Progenitor cell of endocrine pancreas (in vitro differentiated cells): Measurements from ENCODE around the gene POLR2M. TPM values are rescaled to one million over a fixed set of nuclear protein-coding genes. Genes with fewer than 3 reads are reported as not detected.

Experiments
- DNase-seq: peaks from one replicate; pipeline ENCODE4 v3.0.0; 2021; ENCODE audit warnings: low spot score; ENCODE audit not compliant: unreplicated experiment
- H3K27ac Mint-ChIP-seq: 2 replicates; pipeline ENCODE4 v1.8.0; 2021; ENCODE audit warnings: mild to moderate bottlenecking, moderate library complexity, mixed read lengths
- H3K27me3 Mint-ChIP-seq: 2 replicates; pipeline ENCODE4 v1.8.0; 2021; ENCODE audit warnings: mixed read lengths
- H3K36me3 Mint-ChIP-seq: 2 replicates; pipeline ENCODE4 v1.8.0; 2022; ENCODE audit warnings: mixed read lengths; ENCODE audit not compliant: insufficient read depth
- H3K4me1 Mint-ChIP-seq: 2 replicates; pipeline ENCODE4 v1.8.0; 2021; ENCODE audit warnings: low read depth, mixed read lengths
- H3K4me3 Mint-ChIP-seq: 2 replicates; pipeline ENCODE4 v1.8.0; 2021; ENCODE audit warnings: low read depth, mild to moderate bottlenecking, moderate library complexity, mixed read lengths
- H3K9me3 Mint-ChIP-seq: 2 replicates; pipeline ENCODE4 v1.8.0; 2021; ENCODE audit warnings: low read depth, mixed read lengths
- total RNA-seq: library from RNA; stranded (reverse); gene quantifications from 2 replicates; pipeline ENCODE4 v1.2.1, GENCODE V29; 2021
- TF ChIP-seq, protein P1 (sequence below): fragments of 200-600 bp; sonication (generic); IDR thresholded peaks from one replicate; pipeline ENCODE4 v1.5.0; 2021; ENCODE audit warnings: antibody characterized with exemption, mild to moderate bottlenecking; ENCODE audit not compliant: unreplicated experiment

Gene POLR2M
- total RNA-seq, 1 donor from 2014 or later = 64.3 TPM

DNA sequence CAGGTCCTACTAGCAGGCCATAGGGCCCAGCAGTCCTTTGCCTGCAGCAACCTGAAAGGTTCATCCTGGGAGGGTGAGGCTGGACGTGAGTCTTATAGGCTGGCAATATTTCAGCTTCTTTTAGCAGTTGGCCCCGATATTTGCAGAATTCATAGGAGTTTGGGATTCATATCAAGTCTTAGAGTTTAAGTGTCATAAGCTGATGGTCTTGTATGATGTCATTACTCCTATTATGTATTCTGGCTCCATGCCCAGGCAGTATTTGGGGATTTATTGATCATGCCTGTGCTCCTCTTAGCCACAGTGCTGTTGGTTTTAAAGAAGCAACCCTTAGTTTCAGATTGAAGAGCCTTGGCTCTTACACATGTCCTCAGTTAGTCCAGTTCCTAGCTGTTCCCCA, 41.3 kb upstream of the POLR2M start:
- Mint-ChIP-seq H3K27ac (no peak overlapping the region), H3K27me3 (no peaks in the 10 kb centered on the region), H3K36me3 (no peaks in the 10 kb centered on the region), H3K9me3 (peaks cover 3% of the 10 kb centered on the region), H3K4me3 (no peak overlapping the region), H3K4me1 (peaks cover 25% of the 10 kb centered on the region)
- TF ChIP-seq, protein P1, sequence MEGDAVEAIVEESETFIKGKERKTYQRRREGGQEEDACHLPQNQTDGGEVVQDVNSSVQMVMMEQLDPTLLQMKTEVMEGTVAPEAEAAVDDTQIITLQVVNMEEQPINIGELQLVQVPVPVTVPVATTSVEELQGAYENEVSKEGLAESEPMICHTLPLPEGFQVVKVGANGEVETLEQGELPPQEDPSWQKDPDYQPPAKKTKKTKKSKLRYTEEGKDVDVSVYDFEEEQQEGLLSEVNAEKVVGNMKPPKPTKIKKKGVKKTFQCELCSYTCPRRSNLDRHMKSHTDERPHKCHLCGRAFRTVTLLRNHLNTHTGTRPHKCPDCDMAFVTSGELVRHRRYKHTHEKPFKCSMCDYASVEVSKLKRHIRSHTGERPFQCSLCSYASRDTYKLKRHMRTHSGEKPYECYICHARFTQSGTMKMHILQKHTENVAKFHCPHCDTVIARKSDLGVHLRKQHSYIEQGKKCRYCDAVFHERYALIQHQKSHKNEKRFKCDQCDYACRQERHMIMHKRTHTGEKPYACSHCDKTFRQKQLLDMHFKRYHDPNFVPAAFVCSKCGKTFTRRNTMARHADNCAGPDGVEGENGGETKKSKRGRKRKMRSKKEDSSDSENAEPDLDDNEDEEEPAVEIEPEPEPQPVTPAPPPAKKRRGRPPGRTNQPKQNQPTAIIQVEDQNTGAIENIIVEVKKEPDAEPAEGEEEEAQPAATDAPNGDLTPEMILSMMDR = no peak
- DNase-seq = no peak

DNA sequence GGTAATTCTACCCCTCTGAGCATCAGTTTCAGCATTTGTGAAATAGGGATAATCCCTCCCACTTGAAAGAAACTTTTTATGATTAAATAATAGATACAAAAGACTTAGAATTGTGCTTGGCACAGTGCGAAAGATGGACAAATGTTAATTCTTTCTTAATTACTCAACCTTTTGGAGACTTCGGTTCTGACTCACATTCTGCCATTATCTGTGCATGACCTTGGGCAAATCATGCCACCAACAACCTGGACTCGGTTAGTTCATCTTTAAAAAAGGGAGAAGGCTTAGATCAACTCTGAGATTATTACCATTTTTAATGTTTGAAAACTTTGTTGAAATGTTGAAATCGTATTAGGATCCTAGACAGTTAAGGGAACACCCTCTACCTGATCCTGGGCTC, 40.6 kb upstream of the POLR2M start:
- no peak overlapping the region for H3K27ac Mint-ChIP-seq
- H3K27me3 Mint-ChIP-seq = no peaks in the 10 kb centered on the region
- H3K4me3 Mint-ChIP-seq = no peak overlapping the region

DNA sequence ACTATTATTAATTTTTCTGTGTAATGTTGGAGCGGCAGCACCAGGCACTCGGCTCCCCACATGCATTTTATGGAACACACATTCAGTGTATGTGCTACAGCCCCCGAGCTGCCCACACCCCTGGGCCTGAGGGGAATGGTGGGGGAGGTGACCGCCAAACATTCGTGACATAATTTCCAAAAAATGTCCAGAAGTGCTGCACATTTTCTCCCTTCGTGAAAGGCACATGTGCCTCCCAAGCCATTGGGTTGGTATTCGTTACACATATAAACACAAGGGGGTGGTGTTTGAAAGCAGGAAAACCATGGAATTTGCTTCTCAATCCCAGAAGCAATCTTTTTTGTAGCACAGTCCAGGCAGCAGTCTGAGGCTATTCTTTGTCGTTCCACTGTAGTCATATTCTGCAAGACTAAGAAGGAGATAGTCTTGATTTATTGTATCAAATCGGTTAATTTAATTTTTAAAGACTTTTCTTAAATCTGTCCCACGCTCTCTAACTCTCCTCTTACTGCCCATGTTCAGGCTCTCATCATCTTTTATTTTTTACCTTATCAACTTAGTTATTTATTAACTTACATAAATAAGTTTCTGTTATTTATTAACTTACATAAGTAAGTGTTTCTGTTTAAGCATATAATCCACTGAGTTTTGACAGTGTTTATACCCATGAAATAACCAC, 39.2 kb upstream of the POLR2M start:
- H3K9me3 Mint-ChIP-seq = peaks cover 3% of the 10 kb centered on the region
- TF ChIP-seq, protein P1 = peak; percentile 33
- H3K27me3 Mint-ChIP-seq = no peaks in the 10 kb centered on the region
- no peak for DNase-seq
- H3K4me3 Mint-ChIP-seq = no peak overlapping the region
- no peaks in the 10 kb centered on the region for H3K36me3 Mint-ChIP-seq
- peaks cover 20% of the 10 kb centered on the region for H3K4me1 Mint-ChIP-seq
- H3K27ac Mint-ChIP-seq = peak overlapping the region; percentile 29

More for the DNA sequence above, 40.6 kb upstream of the POLR2M start:
- DNase-seq = no peak
- Mint-ChIP-seq H3K9me3 (peaks cover 3% of the 10 kb centered on the region), H3K4me1 (peaks cover 25% of the 10 kb centered on the region), H3K36me3 (no peaks in the 10 kb centered on the region)
- TF ChIP-seq, protein P1 = no peak

DNA sequence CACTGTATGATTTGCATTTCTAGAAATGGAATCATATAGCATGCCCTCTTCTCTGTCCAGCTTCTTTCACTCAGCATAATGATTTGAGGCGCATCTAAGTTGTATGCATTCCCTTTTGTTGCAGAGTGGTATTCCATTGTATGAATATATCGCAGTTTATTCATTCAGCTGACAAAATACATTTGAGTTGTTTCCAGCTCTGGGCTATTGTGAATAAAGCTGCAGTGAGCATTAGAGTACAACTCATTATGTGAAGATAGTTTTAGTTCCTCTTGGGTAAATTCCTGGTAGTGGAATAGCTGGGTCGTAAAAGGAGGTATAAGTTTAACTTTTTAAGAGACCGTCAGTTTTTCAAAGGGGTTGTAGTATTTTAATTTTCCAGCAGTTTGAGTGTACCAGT, 38.5 kb upstream of the POLR2M start:
- no peak for DNase-seq
- no peaks in the 10 kb centered on the region for H3K36me3 Mint-ChIP-seq
- H3K27me3 Mint-ChIP-seq = no peaks in the 10 kb centered on the region
- TF ChIP-seq, protein P1 = no peak
- H3K9me3 Mint-ChIP-seq = peaks cover 3% of the 10 kb centered on the region
- H3K4me1 Mint-ChIP-seq = peaks cover 24% of the 10 kb centered on the region
- H3K4me3 Mint-ChIP-seq = no peak overlapping the region
- H3K27ac Mint-ChIP-seq = no peak overlapping the region

DNA sequence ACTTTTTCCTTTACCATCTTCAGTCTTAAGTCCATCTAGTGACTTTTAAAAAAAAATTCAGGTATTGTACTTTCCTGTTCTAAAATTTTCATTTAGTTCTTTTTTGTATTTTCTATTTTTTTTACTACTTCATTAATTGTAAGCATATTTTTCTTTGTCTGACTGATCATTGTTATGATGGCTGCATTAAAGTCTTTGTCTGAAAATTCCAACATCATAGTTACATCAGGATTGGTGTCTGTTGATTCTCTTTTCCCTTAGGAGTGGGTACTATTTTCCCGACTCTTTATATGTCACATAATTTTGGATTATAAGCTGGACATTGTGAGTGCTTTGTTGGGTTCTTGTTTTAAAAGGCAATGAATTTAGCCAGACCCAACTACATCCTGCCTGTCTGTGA, 34.9 kb upstream of the POLR2M start:
- peaks cover 3% of the 10 kb centered on the region for H3K9me3 Mint-ChIP-seq
- DNase-seq = no peak
- H3K4me3 Mint-ChIP-seq = no peak overlapping the region
- no peaks in the 10 kb centered on the region for H3K36me3 Mint-ChIP-seq
- TF ChIP-seq, protein P1 = no peak
- no peak overlapping the region for H3K27ac Mint-ChIP-seq
- H3K27me3 Mint-ChIP-seq = no peaks in the 10 kb centered on the region
- H3K4me1 Mint-ChIP-seq = peaks cover 33% of the 10 kb centered on the region
